ENCODE results near the gene SLC6A5. TPM values are rescaled to one million over a fixed set of nuclear protein-coding genes. Genes with fewer than 3 reads are reported as not detected.

The SLC6A5 gene
- total and polyA plus RNA-seq, 9 of the 15 experiments (the other 6 are each of a cell fraction or from before 2014, with no cell fraction given): 0.08 TPM; not detected in 8

DNA sequence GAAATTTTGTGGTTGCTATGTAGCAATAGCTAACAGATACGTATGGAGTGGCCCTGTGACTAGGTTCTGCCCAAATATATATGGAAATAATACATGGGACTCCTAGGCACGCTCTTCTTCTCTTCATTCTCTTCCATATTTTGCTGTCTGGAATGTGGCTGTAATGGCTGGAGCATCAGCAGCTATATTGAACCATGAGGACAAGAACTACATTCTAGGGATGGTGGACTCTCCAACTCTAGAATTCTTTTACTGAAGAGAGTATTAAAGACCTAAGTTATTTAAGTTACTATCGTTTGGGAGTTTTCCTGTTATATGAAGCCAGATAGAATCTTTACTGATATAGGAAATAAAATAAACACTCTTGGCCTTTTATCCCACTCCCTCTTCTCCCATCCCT, 62.4 kb downstream of the SLC6A5 start:
- DNase-seq (ENCODE audit: extremely low read depth in 1 of 4, low spot score in 3 of 4) (no peak), FAIRE-seq (no peak), ATAC-seq (no peak)
- no peak overlapping the region for H3K4me2 ChIP-seq (ENCODE audit: insufficient read depth, low read length)
- H2AFZ ChIP-seq (ENCODE audit: low read depth, low read length): no peak overlapping the region
- WGBS (ENCODE audit: insufficient coverage, low coverage, missing lambda C conversion rate): 0% methylated on average over 3 of the region's 3 CpGs
- peak; percentile 91 for TF ChIP-seq RBM25 (IDR thresholded peaks at IDR 0.05; ENCODE audit: low read depth, low read length, severe bottlenecking)
- TF ChIP-seq ZC3H4 (CRISPR knock-in tag; IDR thresholded peaks at IDR 0.05; ENCODE audit: borderline replicate concordance): no peak
- H3K4me3 ChIP-seq: no peak overlapping the region
- BruUV-seq (replicated peaks): no TSS peak
- ChIA-PET POLR2A (interaction anchor here (0.8 kb wide), 1 partner anchor 44 kb away, joined by 3 read pairs; no protein-coding TSS in a partner anchor), CTCF (ENCODE audit: low intra/inter-chr PET ratio) (no interaction called here)
- H3K36me3 ChIP-seq (ENCODE audit: control insufficient read depth, insufficient read depth, low read length): no peaks in the 10 kb centered on the region
- no peaks in the 10 kb centered on the region for H3K4me1 ChIP-seq (replicated peaks in 1 of 2; ENCODE audit: control insufficient read depth in 2 of 2, insufficient read depth in 2 of 2, low read length in 2 of 2)
- H3K9ac ChIP-seq (ENCODE audit: insufficient read depth in 1 of 2, low read depth in 2 of 2, low read length in 2 of 2): no peak overlapping the region
- intact Hi-C loops (cut with micrococcal nuclease) (no loop called here), in situ Hi-C loops (cut with MboI) (no loop called here)
- no peaks in the 10 kb centered on the region for H3K9me1 ChIP-seq (ENCODE audit: control insufficient read depth, insufficient read depth, low read length)
- H3K9me3 ChIP-seq (replicated peaks; ENCODE audit: control insufficient read depth, insufficient read depth, low read depth, low read length): no peaks in the 10 kb centered on the region; the same call in 1 of the 2 replicates
- no peaks in the 10 kb centered on the region for H4K20me1 ChIP-seq (replicated peaks; ENCODE audit: control insufficient read depth, insufficient read depth, low read length)
- no peaks in the 10 kb centered on the region for H3K27me3 ChIP-seq (ENCODE audit: control insufficient read depth in 2 of 2, insufficient read depth in 2 of 2, low read length in 2 of 2)
- no peaks in the 10 kb centered on the region for H3K79me2 ChIP-seq (ENCODE audit: control insufficient read depth, insufficient read depth, low read length)
- H3K27ac ChIP-seq (ENCODE audit: extremely low read depth, low read depth, low read length): no peak overlapping the region

DNA sequence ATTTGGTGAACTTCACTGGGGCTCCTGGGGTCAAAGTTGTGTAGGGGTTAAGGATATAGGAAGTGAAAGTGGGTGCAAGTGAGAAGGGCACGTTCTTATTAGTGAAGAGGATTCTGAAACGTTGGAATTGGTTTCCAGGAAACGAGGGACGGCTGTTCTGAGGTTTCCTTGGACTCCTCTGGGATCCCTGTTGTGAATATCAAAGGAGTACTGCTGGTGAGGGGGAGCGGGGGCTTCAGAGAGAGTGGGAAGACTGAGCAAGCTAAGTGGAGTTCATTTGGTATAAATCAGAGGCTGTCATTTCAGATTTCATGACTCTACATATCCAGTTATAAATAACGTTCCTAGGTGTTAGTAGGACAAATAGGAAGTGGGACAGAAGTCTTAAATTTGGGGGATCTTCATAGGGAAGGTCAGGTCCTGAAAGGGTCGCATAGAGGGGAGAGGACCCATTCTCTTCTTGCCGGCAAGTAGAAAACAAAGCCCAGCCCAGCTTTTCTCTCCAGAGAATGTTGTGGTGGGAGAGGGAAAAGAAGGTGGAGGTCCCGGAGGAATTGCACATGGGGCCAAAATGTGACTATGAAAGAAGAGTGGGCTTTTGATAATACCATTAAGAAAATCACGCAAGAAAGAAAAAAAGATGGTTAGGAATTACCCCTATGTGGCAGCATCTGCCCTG, 68.9 kb downstream of the SLC6A5 start:
- intact Hi-C loops (cut with micrococcal nuclease): no loop called here
- CTCF ChIA-PET (ENCODE audit: low intra/inter-chr PET ratio): no interaction called here
- peaks cover 3 to 26% of the 10 kb centered on the region in 2 experiments; a peak in 3 of 5 replicates for H3K27me3 ChIP-seq (ENCODE audit: control insufficient read depth in 2 of 2, insufficient read depth in 2 of 2, low read length in 2 of 2)

More for the DNA sequence above, 68.9 kb downstream of the SLC6A5 start:
- TF ChIP-seq RBM17 (IDR thresholded peaks at IDR 0.05; ENCODE audit: borderline replicate concordance, low read depth, low read length) (no peak), ZBED1 (IDR thresholded peaks at IDR 0.05) (no peak), NR2C1 (IDR thresholded peaks at IDR 0.05) (no peak), NR2C1 (tag; IDR thresholded peaks at IDR 0.05) (no peak), STAT5A (IDR thresholded peaks at IDR 0.05; ENCODE audit: borderline replicate concordance, low read length) (no peak), THRAP3 (IDR thresholded peaks at IDR 0.05; ENCODE audit: borderline replicate concordance) (no peak)
- TF ChIP-seq, protein P1, sequence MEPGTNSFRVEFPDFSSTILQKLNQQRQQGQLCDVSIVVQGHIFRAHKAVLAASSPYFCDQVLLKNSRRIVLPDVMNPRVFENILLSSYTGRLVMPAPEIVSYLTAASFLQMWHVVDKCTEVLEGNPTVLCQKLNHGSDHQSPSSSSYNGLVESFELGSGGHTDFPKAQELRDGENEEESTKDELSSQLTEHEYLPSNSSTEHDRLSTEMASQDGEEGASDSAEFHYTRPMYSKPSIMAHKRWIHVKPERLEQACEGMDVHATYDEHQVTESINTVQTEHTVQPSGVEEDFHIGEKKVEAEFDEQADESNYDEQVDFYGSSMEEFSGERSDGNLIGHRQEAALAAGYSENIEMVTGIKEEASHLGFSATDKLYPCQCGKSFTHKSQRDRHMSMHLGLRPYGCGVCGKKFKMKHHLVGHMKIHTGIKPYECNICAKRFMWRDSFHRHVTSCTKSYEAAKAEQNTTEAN (CRISPR knock-in tag; IDR thresholded peaks at IDR 0.05): no peak
- Histone ChIP-seq H3K27ac (ENCODE audit: extremely low read depth, low read depth, low read length) (no peak overlapping the region), H3K9ac (ENCODE audit: insufficient read depth in 1 of 2, low read depth in 2 of 2, low read length in 2 of 2) (no peak overlapping the region), H3K4me2 (ENCODE audit: insufficient read depth, low read length) (no peak overlapping the region), H3K9me3 (replicated peaks; ENCODE audit: control insufficient read depth, insufficient read depth, low read depth, low read length) (no peaks in the 10 kb centered on the region), H3K4me3 (no peak overlapping the region), H3K36me3 (ENCODE audit: control insufficient read depth, insufficient read depth, low read length) (no peaks in the 10 kb centered on the region), H4K20me1 (replicated peaks; ENCODE audit: control insufficient read depth, insufficient read depth, low read length) (no peaks in the 10 kb centered on the region), H2AFZ (ENCODE audit: low read depth, low read length) (no peak overlapping the region), H3K79me2 (ENCODE audit: control insufficient read depth, insufficient read depth, low read length) (no peaks in the 10 kb centered on the region), H3K4me1 (replicated peaks in 1 of 2; ENCODE audit: control insufficient read depth in 2 of 2, insufficient read depth in 2 of 2, low read length in 2 of 2) (no peaks in the 10 kb centered on the region; a peak in 1 of 5 replicates), H3K9me1 (ENCODE audit: control insufficient read depth, insufficient read depth, low read length) (no peaks in the 10 kb centered on the region)
- ATAC-seq (no peak), DNase-seq (ENCODE audit: extremely low read depth in 1 of 4, low spot score in 3 of 4) (no peak), FAIRE-seq (no peak)
- in situ Hi-C loops (cut with MboI): no loop called here
- POLR2A ChIA-PET: interaction anchor here (0.6 kb wide), 1 partner anchor 1374 kb away, joined by 4 read pairs; no protein-coding TSS in a partner anchor
- WGBS (ENCODE audit: insufficient coverage, low coverage, missing lambda C conversion rate): 5% methylated on average over 10 of the region's 10 CpGs
- no TSS peak for BruUV-seq (replicated peaks)

Measured in K562 (cell line).